PFSK-1 (cell line): ENCODE data around the gene N4BP3.
A peak's percentile ranks its signal among the peaks of the same experiment; 100 is the strongest.

Experiments used
- FOXP2 ChIP-seq: optimal IDR thresholded peaks from 2 replicates; pipeline ENCODE3; 2011; ENCODE audit warnings: borderline replicate concordance, control low read depth, inconsistent platforms; ENCODE audit not compliant: insufficient read depth; ENCODE audit errors: extremely low read length, extremely low read depth
- POLR2AphosphoS5 ChIP-seq: IDR thresholded peaks from 2 replicates; pipeline ENCODE4 v1.6.1; 2012; ENCODE audit warnings: low read depth, mild to moderate bottlenecking, control low read depth, low read length, moderate library complexity
- SIN3A ChIP-seq: IDR thresholded peaks from 2 replicates; pipeline ENCODE4 v1.6.1; 2012; ENCODE audit warnings: mild to moderate bottlenecking, low read length, moderate library complexity, borderline replicate concordance; ENCODE audit not compliant: insufficient read depth
- TAF1 ChIP-seq: IDR thresholded peaks from 2 replicates; pipeline ENCODE4 v1.6.1; 2012; ENCODE audit warnings: low read length, control low read depth, borderline replicate concordance; ENCODE audit not compliant: insufficient read depth
- TF ChIP-seq, protein P1 (sequence below), 2 experiments: IDR thresholded peaks; 2 replicates each; pipeline versions ENCODE4 v1.6.1 to v1.8.0; 2011 to 2012; ENCODE audit warnings: low read depth in 2 of 2, low read length in 2 of 2, control low read depth in 1 of 2, inconsistent platforms in 1 of 2, mild to moderate bottlenecking in 1 of 2, moderate library complexity in 1 of 2; ENCODE audit not compliant: insufficient read depth in 1 of 2

Gene N4BP3

DNA sequence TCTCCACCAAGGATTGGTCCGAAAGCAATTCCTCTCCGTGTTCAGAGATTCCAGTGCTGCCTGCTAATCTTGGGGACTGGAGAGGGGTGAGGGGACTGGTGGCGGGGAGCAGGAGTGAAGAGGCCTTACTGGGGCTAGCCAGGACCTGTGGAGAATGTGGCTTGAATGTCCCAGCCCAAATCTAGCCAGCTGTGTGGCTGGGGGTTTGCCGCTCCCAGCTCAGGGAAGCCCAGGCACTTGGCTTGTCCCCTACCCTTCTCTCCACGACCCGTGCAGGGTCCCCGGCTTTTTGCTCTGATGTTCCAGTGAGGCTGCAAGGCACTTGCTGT lies 2.4 kb downstream of the N4BP3 start:
- TF ChIP-seq FOXP2 (no peak), TAF1 (no peak), POLR2AphosphoS5 (no peak), SIN3A (no peak)
- TF ChIP-seq, protein P1, sequence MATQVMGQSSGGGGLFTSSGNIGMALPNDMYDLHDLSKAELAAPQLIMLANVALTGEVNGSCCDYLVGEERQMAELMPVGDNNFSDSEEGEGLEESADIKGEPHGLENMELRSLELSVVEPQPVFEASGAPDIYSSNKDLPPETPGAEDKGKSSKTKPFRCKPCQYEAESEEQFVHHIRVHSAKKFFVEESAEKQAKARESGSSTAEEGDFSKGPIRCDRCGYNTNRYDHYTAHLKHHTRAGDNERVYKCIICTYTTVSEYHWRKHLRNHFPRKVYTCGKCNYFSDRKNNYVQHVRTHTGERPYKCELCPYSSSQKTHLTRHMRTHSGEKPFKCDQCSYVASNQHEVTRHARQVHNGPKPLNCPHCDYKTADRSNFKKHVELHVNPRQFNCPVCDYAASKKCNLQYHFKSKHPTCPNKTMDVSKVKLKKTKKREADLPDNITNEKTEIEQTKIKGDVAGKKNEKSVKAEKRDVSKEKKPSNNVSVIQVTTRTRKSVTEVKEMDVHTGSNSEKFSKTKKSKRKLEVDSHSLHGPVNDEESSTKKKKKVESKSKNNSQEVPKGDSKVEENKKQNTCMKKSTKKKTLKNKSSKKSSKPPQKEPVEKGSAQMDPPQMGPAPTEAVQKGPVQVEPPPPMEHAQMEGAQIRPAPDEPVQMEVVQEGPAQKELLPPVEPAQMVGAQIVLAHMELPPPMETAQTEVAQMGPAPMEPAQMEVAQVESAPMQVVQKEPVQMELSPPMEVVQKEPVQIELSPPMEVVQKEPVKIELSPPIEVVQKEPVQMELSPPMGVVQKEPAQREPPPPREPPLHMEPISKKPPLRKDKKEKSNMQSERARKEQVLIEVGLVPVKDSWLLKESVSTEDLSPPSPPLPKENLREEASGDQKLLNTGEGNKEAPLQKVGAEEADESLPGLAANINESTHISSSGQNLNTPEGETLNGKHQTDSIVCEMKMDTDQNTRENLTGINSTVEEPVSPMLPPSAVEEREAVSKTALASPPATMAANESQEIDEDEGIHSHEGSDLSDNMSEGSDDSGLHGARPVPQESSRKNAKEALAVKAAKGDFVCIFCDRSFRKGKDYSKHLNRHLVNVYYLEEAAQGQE (IDR thresholded peaks at IDR 0.05; ENCODE audit: insufficient read depth in 1 of 2, low read depth in 2 of 2, low read length in 2 of 2): no peak

DNA sequence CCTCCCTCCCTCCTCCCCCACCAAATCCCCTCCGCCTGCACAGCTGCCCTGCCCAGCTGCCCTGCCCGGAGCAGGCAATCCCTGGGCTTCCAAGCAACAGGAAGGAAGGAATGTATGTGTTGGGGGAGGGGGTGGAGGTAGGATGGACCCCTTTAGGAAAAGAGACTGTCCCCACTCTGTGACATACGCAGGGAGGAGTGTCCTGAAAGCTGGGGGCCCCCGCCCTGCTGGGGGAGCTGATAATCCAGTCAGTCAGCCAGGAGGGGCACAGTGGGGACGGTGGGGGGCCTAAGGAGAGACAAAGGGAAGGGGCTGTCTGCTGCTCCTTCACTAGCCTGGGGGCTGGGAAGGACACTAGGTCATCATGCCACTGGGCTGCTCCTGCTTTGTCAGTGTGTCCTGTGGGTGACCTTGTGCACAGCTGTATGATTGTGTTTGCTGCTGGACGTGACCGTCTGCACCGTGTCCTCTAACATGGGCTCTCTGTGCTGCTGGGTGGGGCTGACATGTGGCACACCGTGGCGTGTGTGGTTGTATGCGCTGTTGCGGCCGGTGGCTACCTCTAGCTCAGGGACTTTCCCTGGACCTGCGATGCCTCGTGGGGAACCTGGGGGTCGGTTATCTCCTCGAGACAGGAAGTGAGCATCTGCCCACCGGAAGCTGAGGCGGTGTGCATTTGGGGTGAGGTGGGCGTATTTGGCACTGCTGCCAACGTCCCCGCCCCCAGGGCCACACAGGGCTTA lies 3.0 kb downstream of the N4BP3 start:
- TF ChIP-seq TAF1: no peak
- peak; percentile 27 for TF ChIP-seq FOXP2
- TF ChIP-seq, protein P1 (IDR thresholded peaks at IDR 0.05; ENCODE audit: insufficient read depth in 1 of 2, low read depth in 2 of 2, low read length in 2 of 2): no peak
- no peak for TF ChIP-seq POLR2AphosphoS5
- no peak for TF ChIP-seq SIN3A

DNA sequence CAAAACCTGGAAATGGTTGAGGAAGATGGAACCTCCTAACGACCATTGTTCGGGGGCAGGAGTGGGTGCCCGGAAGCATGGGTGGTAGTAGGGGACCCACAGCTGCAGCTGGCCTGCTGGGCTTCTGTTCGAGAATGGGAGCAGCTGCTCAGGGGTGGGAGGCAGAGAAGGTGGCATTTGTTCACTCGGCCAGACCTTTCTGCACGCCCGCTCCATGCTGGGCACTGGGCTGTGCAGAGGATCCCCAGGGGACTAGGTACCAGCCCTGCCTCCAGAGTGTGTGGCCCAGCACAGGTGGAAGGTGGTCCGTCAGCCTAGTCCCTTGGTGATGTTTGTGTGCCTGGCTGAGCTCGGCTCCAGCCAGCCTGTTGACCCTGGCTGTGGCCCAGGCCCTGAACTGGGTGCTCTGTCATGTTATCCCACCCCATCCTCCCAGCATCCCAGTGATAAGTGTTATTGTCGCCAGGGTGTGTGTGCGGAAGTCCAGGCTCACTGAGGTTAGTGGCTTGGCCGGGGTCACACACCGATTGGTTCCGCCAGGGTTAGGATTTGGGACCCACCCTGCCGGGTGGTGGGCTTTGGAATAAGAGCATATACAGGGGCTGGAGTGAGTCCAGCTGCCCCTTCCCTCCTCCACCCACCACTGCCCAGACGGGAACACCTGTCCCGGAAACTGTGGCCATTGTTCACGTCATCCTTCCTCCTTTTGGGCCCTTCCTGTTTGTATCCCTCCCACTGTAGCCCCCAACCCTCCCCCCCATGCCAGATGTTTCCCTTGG lies 4.8 kb downstream of the N4BP3 start:
- TF ChIP-seq POLR2AphosphoS5: no peak
- TF ChIP-seq, protein P1 (IDR thresholded peaks at IDR 0.05; ENCODE audit: insufficient read depth in 1 of 2, low read depth in 2 of 2, low read length in 2 of 2): no peak
- TF ChIP-seq TAF1: no peak
- TF ChIP-seq FOXP2: no peak
- TF ChIP-seq SIN3A: no peak

DNA sequence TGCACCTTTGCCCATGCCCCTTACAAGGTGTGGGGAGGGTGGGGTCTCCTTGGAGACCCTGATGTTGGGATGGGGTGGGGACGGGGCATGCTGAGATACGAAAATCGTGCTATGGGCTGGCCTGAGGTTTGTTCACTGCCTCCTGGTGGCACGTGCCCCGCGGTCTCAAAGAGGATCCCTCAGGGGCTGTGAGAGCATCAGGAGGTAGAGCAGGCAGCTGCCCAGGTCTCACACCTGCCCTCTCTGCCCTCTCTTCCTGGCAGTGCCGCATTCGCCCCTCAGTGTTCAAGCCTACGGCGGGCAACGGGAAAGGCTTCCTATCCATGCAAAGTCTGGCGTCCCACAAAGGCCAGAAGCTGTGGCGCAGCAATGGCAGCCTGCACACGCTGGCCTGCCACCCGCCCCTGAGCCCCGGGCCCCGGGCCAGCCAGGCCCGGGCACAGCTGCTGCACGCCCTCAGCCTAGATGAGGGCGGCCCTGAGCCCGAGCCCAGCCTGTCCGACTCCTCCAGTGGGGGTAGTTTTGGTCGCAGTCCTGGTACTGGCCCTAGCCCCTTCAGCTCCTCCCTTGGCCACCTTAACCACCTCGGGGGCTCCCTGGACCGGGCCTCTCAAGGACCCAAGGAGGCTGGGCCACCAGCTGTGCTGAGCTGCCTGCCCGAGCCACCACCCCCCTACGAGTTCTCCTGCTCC lies 6.7 kb downstream of the N4BP3 start:
- TF ChIP-seq TAF1 (no peak), FOXP2 (no peak), POLR2AphosphoS5 (no peak), SIN3A (no peak)
- TF ChIP-seq, protein P1 (IDR thresholded peaks at IDR 0.05; ENCODE audit: insufficient read depth in 1 of 2, low read depth in 2 of 2, low read length in 2 of 2): no peak
